GM18907 (cell line): ENCODE measurements around the gene PGR.

ENCODE experiments used
- ATAC-seq: cut with Tn5 transposase; IDR thresholded peaks from one replicate; pipeline ENCODE4 v1.9.1; 2021; ENCODE audit warnings: mild to moderate bottlenecking, moderate library complexity; ENCODE audit not compliant: unreplicated experiment

The PGR gene

GRCh38 chr11:101083335-101083734 is 46.3 kb downstream of the PGR start:
- no peak for ATAC-seq

- ATAC-seq = no peak
Measured at GRCh38 chr11:101082813-101083212, 46.8 kb downstream of the PGR start.

- ATAC-seq = no peak
Measured at GRCh38 chr11:101063706-101064105, 65.9 kb downstream of the PGR start.

GRCh38 chr11:101061606-101062005 is 68.0 kb downstream of the PGR start:
- ATAC-seq = no peak

- ATAC-seq = no peak
Measured at GRCh38 chr11:101059331-101059730, 70.3 kb downstream of the PGR start.

- ATAC-seq = no peak
Measured at GRCh38 chr11:101053492-101053891, 76.1 kb downstream of the PGR start.

- ATAC-seq = no peak
Measured at GRCh38 chr11:101051677-101052076, 77.9 kb downstream of the PGR start.

GRCh38 chr11:101049813-101050212 is 79.8 kb downstream of the PGR start:
- ATAC-seq = no peak

- ATAC-seq = no peak
Measured at GRCh38 chr11:101049123-101049522, 80.5 kb downstream of the PGR start.

- no peak for ATAC-seq
Measured at GRCh38 chr11:101048479-101048878, 81.1 kb downstream of the PGR start.

- ATAC-seq = peak; percentile 54
Measured at GRCh38 chr11:101046947-101047346, 82.7 kb downstream of the PGR start.

- no peak for ATAC-seq
Measured at GRCh38 chr11:101045415-101045814, 84.2 kb downstream of the PGR start.

- no peak for ATAC-seq
Measured at GRCh38 chr11:101043940-101044339, 85.7 kb downstream of the PGR start.

- ATAC-seq = no peak
Measured at GRCh38 chr11:101035872-101036271, 93.7 kb downstream of the PGR start.

- no peak for ATAC-seq
Measured at GRCh38 chr11:101034076-101034475, 95.5 kb downstream of the PGR start.

GRCh38 chr11:101032991-101033390 is 96.6 kb downstream of the PGR start:
- no peak for ATAC-seq

- ATAC-seq = no peak
Measured at GRCh38 chr11:101031713-101032112, 97.9 kb downstream of the PGR start.

GRCh38 chr11:101030692-101031091 is 98.9 kb downstream of the PGR start:
- peak; percentile 49 for ATAC-seq

- no peak for ATAC-seq
Measured at GRCh38 chr11:101030015-101030414, 99.6 kb downstream of the PGR start.

GRCh38 chr11:101028644-101029043 is 101.0 kb downstream of the PGR start:
- ATAC-seq = no peak

- ATAC-seq = no peak
Measured at GRCh38 chr11:101022256-101022655, 107.4 kb downstream of the PGR start.

GRCh38 chr11:101019870-101020269 is 109.7 kb downstream of the PGR start:
- no peak for ATAC-seq

GRCh38 chr11:101014600-101015285 is 114.9 kb downstream of the PGR start:
- ATAC-seq = no peak
